Naive thymus-derived CD4-positive, alpha-beta T cell (primary cell): Measurements from ENCODE around the gene ZBTB47. TPM values are rescaled to one million over a fixed set of nuclear protein-coding genes. Genes with fewer than 3 reads are reported as not detected.

Source experiments
- ATAC-seq: fragments of 150-1000 bp; cut with Tn5 transposase; 2 replicates; pipeline ENCODE4 v1.10.0; 2021; ENCODE audit warnings: mild to moderate bottlenecking, moderate library complexity
- CTCF ChIA-PET: fragments of 350-600 bp; sonication (Branson Sonifier 250); formaldehyde crosslinking; loops from one replicate; lab custom pipeline; 2021; ENCODE audit warnings: antibody characterized with exemption; lab: Charles Lee
- POLR2A ChIA-PET: fragments of 350-600 bp; sonication (Branson Sonifier 250); formaldehyde crosslinking; loops from one replicate; lab custom pipeline; 2021; ENCODE audit warnings: antibody characterized with exemption, inconsistent platforms; lab: Charles Lee
- DNase-seq, 9 donors: peaks; one replicate each; pipeline versions ENCODE4 v3.0.0 to v3.0.0-alpha.2; 2020 to 2022; ENCODE audit warnings: mixed read lengths in 1 of 9
- H3K27ac ChIP-seq: one replicate; pipeline ENCODE4 v1.7.0; 2013; ENCODE audit warnings: mild to moderate bottlenecking, low read depth, low read length, moderate library complexity
- H3K27me3 ChIP-seq, 2 donors: one replicate each; pipeline ENCODE4 v1.7.0; 2013; ENCODE audit warnings: low read length in 2 of 2, mild to moderate bottlenecking in 2 of 2, moderate library complexity in 2 of 2; ENCODE audit not compliant: control insufficient read depth in 2 of 2, insufficient read depth in 2 of 2
- H3K36me3 ChIP-seq, 3 experiments: 1 replicate in 2 of 3; 2 replicates in 1 of 3; pipeline ENCODE4 v1.7.0; 2013; ENCODE audit warnings: low read length in 3 of 3, mild to moderate bottlenecking in 3 of 3, moderate library complexity in 1 of 3; ENCODE audit not compliant: insufficient read depth in 3 of 3, control insufficient read depth in 2 of 3
- H3K4me1 ChIP-seq, 2 donors: one replicate each; pipeline ENCODE4 v1.7.0; 2013; ENCODE audit warnings: low read length in 2 of 2, mild to moderate bottlenecking in 2 of 2, moderate library complexity in 1 of 2; ENCODE audit not compliant: control insufficient read depth in 2 of 2, insufficient read depth in 2 of 2
- H3K4me3 ChIP-seq: 2 replicates; pipeline ENCODE4 v1.7.0; 2013; ENCODE audit warnings: mild to moderate bottlenecking, low read length
- H3K9me3 ChIP-seq, 3 experiments: 1 replicate in 2 of 3; 2 replicates in 1 of 3; pipeline ENCODE4 v1.7.0; 2013; ENCODE audit warnings: low read length in 3 of 3; ENCODE audit not compliant: control insufficient read depth in 2 of 3
- H3K27ac Mint-ChIP-seq, 9 donors: one replicate each; pipeline ENCODE4 v1.8.0; 2020 to 2022; ENCODE audit warnings: mixed read lengths in 9 of 9, mild to moderate bottlenecking in 8 of 9, moderate library complexity in 5 of 9, inconsistent platforms in 2 of 9
- H3K27me3 Mint-ChIP-seq, 5 donors: one replicate each; pipeline ENCODE4 v1.8.0; 2021 to 2022; ENCODE audit warnings: mixed read lengths in 5 of 5, mild to moderate bottlenecking in 1 of 5
- H3K36me3 Mint-ChIP-seq, 5 donors: one replicate each; pipeline ENCODE4 v1.8.0; 2020 to 2022; ENCODE audit warnings: mixed read lengths in 5 of 5, mild to moderate bottlenecking in 3 of 5, inconsistent platforms in 1 of 5
- H3K4me1 Mint-ChIP-seq, 7 donors: one replicate each; pipeline ENCODE4 v1.8.0; 2020 to 2022; ENCODE audit warnings: mixed read lengths in 7 of 7, mild to moderate bottlenecking in 3 of 7, inconsistent platforms in 1 of 7
- H3K4me3 Mint-ChIP-seq, 10 donors: one replicate each; pipeline ENCODE4 v1.8.0; 2020 to 2022; ENCODE audit warnings: mild to moderate bottlenecking in 10 of 10, mixed read lengths in 10 of 10, moderate library complexity in 6 of 10, inconsistent platforms in 2 of 10
- H3K9me3 Mint-ChIP-seq, 11 donors: one replicate each; pipeline ENCODE4 v1.8.0; 2020 to 2022; ENCODE audit warnings: mixed read lengths in 11 of 11, mild to moderate bottlenecking in 4 of 11, inconsistent platforms in 1 of 11, moderate library complexity in 1 of 11
- intact Hi-C, 2 donors: fragments of 100-400 bp; cut with micrococcal nuclease; formaldehyde crosslinking; loops; one replicate each; pipeline ENCODE4 v1.15.1; 2023
- polyA plus RNA-seq, 2 donors: library from polyadenylated mRNA; unstranded; fragments of 300-500 nt; fragmentation: Illumina TruSeq; gene quantifications; one replicate each; pipeline ENCODE4 v1.2.3, GENCODE V29; 2021
- total RNA-seq, 6 experiments: library from RNA in 5 of 6; stranded (reverse) in 5 of 6; gene quantifications; 1 replicate in 5 of 6; 2 replicates in 1 of 6; pipeline ENCODE4 v1.2.3 and lab custom pipeline; 2021 to 2026

Gene ZBTB47
- total and polyA plus RNA-seq, 7 experiments from 2014 or later: 0.38 to 3.8 (median 1.6) TPM; not detected in 2

DNA sequence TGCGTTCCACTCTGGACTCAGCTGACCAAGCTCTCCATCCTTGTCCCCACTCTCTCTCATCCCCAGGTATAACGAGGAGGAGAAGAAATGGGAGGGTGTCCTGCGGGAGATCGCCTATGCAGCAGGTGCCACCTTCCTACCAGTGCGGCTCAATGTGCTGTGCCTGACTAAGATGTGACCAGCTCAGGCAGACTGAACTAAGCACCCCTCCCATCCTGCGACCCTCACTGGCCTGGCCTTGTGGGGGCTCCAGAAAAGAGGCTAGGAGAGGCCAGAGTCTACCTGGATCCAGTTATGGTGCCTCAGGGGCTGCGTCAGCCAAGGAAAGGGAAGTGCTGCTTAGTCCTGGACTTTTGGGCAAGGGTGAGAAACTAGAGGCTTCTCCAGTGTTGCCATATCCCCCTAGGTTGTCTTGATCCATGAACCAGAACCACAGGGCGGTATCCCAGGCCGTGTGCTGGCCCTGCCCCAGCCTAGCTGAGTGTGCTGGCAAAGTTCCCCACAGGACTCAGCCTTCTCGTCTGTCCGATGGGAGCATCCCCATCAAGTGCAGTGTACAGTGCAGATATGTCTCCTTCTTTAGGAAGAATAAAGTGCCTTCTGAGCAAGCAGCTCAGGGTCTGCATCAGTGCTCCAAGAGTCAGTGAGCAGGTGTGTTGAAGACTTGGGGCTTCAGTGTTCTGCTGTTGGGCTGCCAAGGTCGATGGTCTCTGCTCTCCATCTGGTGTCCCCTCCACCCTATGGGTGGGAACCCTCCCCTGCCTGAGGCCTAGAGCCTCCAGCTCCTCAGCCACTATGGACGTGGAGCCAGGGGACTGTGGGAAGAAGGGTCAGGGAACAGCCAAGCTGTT, 38.5 kb downstream of the ZBTB47 start:
- Histone ChIP-seq H3K4me3 (no peak overlapping the region), H3K27ac (no peak overlapping the region), H3K9me3 (no peaks in the 10 kb centered on the region), H3K27me3 (no peaks in the 10 kb centered on the region), H3K36me3 (no peaks in the 10 kb centered on the region), H3K4me1 (no peaks in the 10 kb centered on the region)
- peaks cover 0 to 4% (median 0%) of the 10 kb centered on the region in 5 donors for H3K27me3 Mint-ChIP-seq
- DNase-seq (no peak), ATAC-seq (no peak)
- ChIA-PET CTCF (no interaction called here), POLR2A (no interaction called here)
- H3K27ac Mint-ChIP-seq: no peak overlapping the region
- intact Hi-C loops: no loop called here
- H3K36me3 Mint-ChIP-seq: no peaks in the 10 kb centered on the region
- no peak overlapping the region for H3K4me3 Mint-ChIP-seq
- H3K4me1 Mint-ChIP-seq: no peaks in the 10 kb centered on the region
- H3K9me3 Mint-ChIP-seq: peaks cover 0 to 2% (median 0%) of the 10 kb centered on the region in 11 donors

DNA sequence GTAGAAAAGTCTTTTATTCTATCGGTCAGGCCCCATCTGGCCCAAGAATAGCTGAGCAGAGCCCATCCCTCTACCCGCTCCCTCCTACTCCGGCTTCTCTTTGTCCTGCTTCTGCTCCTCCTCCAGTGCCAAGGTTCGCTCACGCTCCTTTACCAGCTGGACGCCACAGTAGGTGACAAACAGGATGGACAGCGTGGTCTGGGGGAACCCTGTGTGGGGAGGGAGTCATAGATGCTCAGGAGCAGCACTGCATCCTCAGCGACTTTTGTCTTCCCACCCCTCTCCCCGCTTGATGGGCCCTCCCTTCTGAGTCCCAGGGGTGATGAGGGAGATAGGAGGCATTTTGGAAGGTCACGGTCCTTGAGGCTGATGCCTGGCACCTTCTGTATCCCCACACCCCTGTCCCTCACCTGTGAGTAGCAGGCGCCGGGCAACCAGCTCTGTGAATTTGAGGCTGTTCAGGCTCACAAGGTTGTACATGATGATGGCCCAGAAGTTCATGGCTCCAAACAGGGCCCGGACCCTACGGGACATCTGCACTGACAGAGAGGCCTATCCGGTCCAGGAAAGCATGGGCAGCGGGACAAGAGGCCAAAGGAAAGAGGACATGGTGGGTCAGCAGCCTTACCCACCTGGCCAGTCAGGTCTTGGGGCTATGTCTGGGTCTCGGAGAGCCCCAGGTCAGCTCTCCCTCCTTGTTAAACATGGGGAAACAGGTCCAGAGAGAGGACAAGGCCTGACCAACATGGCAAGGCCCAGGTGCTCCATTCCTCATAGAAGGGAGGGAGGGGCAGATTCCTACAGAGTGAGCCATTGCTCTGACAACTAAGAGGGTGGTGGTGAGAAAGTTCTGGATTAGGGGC, 39.4 kb downstream of the ZBTB47 start:
- DNase-seq (no peak), ATAC-seq (no peak)
- Mint-ChIP-seq H3K9me3 (peaks cover 0 to 2% (median 0%) of the 10 kb centered on the region in 11 donors), H3K27me3 (peaks cover 0 to 4% (median 0%) of the 10 kb centered on the region in 5 donors), H3K4me3 (no peak overlapping the region), H3K36me3 (no peaks in the 10 kb centered on the region), H3K4me1 (no peaks in the 10 kb centered on the region), H3K27ac (no peak overlapping the region)
- no peak overlapping the region for H3K27ac ChIP-seq
- intact Hi-C loops: no loop called here
- no peaks in the 10 kb centered on the region for H3K4me1 ChIP-seq
- no peak overlapping the region for H3K4me3 ChIP-seq
- H3K27me3 ChIP-seq: no peaks in the 10 kb centered on the region
- H3K36me3 ChIP-seq: no peaks in the 10 kb centered on the region
- no peaks in the 10 kb centered on the region for H3K9me3 ChIP-seq
- CTCF ChIA-PET: no interaction called here
- POLR2A ChIA-PET: no interaction called here

DNA sequence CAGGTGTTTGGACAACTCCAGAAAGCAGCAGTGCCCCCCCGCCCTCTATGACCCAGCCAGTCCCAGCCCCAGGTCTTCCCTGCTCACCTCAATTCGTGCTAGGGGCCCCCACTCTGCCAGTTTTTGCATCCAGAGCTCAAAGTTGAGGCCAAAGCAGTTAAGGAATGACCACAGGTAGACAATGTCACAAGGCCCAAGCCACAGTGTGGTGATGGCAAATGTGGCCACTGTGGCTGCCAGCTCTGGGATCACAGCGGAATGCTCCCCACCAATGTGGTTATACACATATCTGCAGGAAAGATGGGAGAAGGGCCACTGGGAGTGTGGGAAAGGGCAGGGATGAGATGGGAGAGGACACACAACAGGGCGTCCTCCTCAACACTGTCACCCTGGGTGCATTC, 40.0 kb downstream of the ZBTB47 start:
- Mint-ChIP-seq H3K9me3 (peaks cover 0 to 2% (median 0%) of the 10 kb centered on the region in 11 donors), H3K4me3 (no peak overlapping the region), H3K36me3 (no peaks in the 10 kb centered on the region), H3K27ac (no peak overlapping the region), H3K27me3 (peaks cover 0 to 4% (median 0%) of the 10 kb centered on the region in 5 donors), H3K4me1 (peaks cover 0 to 2% (median 0%) of the 10 kb centered on the region in 7 donors)
- ChIA-PET POLR2A (no interaction called here), CTCF (no interaction called here)
- DNase-seq (no peak), ATAC-seq (no peak)
- Histone ChIP-seq H3K36me3 (no peaks in the 10 kb centered on the region), H3K9me3 (no peaks in the 10 kb centered on the region), H3K4me3 (no peak overlapping the region), H3K4me1 (peaks cover 0 to 1% of the 10 kb centered on the region in 2 donors), H3K27ac (no peak overlapping the region), H3K27me3 (no peaks in the 10 kb centered on the region)
- intact Hi-C loops: no loop called here

DNA sequence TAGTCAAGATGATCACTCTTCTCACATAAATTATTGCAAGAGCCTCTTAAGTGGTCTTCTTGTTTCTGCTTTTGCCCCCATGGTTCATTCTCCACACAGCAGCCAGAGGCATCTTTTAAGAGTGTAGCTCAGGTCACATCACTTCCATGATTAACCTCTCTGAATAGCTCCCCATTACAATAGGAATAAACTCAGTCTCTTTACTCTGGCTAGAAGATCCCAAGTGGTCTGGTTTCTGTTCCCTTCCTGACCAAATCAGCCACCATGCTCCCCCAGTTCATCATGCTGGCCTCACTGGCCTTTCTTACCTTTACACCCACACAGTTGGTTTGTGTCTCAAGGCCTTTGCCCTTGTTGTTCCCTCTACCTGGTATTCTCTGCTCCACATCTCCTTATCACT, 40.9 kb downstream of the ZBTB47 start:
- DNase-seq (no peak), ATAC-seq (no peak)
- no peaks in the 10 kb centered on the region for H3K36me3 ChIP-seq
- no peaks in the 10 kb centered on the region for H3K36me3 Mint-ChIP-seq
- ChIA-PET POLR2A (no interaction called here), CTCF (no interaction called here)
- H3K4me1 ChIP-seq: peaks cover 0 to 6% of the 10 kb centered on the region in 2 donors
- H3K4me3 ChIP-seq: no peak overlapping the region
- peaks cover 0 to 2% (median 0%) of the 10 kb centered on the region in 11 donors for H3K9me3 Mint-ChIP-seq
- H3K4me1 Mint-ChIP-seq: peaks cover 0 to 6% (median 0%) of the 10 kb centered on the region in 7 donors
- H3K27me3 ChIP-seq: no peaks in the 10 kb centered on the region
- intact Hi-C loops: no loop called here
- no peak overlapping the region for H3K4me3 Mint-ChIP-seq
- H3K9me3 ChIP-seq: no peaks in the 10 kb centered on the region
- H3K27me3 Mint-ChIP-seq: peaks cover 0 to 4% (median 0%) of the 10 kb centered on the region in 5 donors
- no peak overlapping the region for H3K27ac Mint-ChIP-seq
- no peak overlapping the region for H3K27ac ChIP-seq

DNA sequence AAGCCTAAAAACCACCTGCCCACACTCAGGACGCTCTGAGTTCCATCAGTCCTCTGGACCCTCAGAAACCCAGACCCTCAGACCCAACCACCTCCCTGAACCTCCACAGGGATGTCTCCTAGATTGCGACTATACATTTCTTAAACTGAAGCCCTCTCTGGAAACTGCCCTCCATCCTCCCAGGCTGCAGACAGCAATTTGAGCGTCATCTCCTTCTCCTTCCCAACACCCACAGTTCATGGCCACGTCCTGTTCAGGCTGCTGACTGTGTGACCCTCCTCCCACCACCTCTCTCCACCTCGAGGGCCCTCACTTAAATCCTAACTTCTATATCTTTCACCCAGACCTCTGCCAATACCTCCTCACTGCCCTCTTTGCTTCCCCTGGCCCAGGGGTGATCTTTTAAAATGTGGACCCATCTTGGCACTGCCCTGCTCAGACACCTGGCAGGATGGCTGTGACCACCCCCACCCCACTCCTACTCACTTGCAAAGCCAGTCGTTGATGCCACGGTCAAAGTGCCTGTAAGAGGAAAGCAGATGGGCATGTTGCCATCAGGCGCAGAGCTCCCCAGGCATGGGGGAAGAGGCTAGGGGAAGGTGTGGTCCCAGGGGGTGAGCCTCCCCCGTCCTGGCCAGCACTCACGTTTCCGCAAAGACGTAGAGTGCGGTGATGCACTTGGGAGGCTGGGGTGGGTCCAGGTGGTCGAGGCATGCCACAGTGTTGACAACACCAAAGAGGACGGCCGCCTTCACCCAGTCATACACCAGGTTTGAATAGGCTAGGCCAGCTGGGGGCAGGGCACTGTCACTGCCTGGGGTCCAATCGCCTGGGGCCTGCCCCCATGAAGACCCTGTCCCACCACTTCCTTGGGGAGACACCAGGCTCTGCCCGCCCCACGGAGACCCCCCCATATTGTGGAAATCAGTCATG, 43.1 kb downstream of the ZBTB47 start:
- Mint-ChIP-seq H3K27me3 (peaks cover 0 to 7% (median 0%) of the 10 kb centered on the region in 5 donors), H3K4me3 (no peak overlapping the region), H3K36me3 (no peaks in the 10 kb centered on the region), H3K9me3 (no peaks in the 10 kb centered on the region), H3K27ac (no peak overlapping the region), H3K4me1 (peaks cover 0 to 15% (median 5%) of the 10 kb centered on the region in 7 donors)
- H3K4me3 ChIP-seq: no peak overlapping the region
- intact Hi-C loops: no loop called here
- peak in 1 of 9 donors; percentile 6 for DNase-seq
- ATAC-seq: no peak
- no peak overlapping the region for H3K27ac ChIP-seq
- CTCF ChIA-PET: no interaction called here
- H3K4me1 ChIP-seq: peaks cover 0 to 6% of the 10 kb centered on the region in 2 donors
- no peaks in the 10 kb centered on the region for H3K36me3 ChIP-seq
- no peaks in the 10 kb centered on the region for H3K9me3 ChIP-seq
- POLR2A ChIA-PET: no interaction called here
- no peaks in the 10 kb centered on the region for H3K27me3 ChIP-seq
